PC-9 (cell line): ENCODE data around the gene XXYLT1.

Experiments used
- EZH2 ChIP-seq: fragments of 200-600 bp; sonication (generic); IDR thresholded peaks from 2 replicates; pipeline ENCODE4 v1.8.0; 2017; ENCODE audit warnings: antibody characterized with exemption, low read depth
- TF ChIP-seq, protein P1 (sequence below): fragments of 200-600 bp; sonication (generic); conservative IDR thresholded peaks from 2 replicates; pipeline ENCODE4 v1.6.1; 2017; ENCODE audit warnings: mixed run types, antibody characterized with exemption, mild to moderate bottlenecking, moderate library complexity

DNA sequence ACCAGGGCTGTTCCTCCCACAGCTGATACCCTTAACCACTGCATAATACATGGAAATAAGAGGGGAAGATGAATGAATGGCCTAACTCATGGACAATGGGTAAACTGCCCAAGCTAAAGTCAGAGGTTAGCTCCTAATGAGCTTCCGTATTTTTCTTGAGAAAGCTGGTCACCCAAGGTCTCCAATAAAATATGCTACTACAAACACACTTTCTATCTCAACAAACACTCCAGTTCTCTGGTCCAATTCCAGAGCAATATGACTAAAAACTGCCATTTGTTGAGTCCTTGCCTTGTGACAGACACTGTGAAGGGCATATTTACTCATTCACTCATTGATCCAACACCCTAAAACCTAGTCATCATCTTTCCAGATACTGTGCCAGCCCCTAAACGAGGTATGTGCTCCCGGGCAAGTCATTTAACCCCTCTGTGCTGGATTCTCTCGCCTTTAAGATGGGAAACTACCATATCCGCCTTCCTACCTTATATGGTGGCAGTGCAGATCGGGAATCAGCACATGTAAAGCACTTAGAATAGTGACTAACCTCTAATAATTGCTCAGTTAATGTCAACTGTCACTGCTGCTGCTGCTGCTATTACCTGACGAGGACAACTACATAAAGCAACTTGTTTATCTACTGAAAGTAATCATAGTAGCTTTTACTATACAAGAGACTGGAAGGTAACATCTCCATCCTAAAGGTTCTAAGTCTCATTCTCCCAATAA, 89.1 kb downstream of the XXYLT1 start:
- TF ChIP-seq, protein P1, sequence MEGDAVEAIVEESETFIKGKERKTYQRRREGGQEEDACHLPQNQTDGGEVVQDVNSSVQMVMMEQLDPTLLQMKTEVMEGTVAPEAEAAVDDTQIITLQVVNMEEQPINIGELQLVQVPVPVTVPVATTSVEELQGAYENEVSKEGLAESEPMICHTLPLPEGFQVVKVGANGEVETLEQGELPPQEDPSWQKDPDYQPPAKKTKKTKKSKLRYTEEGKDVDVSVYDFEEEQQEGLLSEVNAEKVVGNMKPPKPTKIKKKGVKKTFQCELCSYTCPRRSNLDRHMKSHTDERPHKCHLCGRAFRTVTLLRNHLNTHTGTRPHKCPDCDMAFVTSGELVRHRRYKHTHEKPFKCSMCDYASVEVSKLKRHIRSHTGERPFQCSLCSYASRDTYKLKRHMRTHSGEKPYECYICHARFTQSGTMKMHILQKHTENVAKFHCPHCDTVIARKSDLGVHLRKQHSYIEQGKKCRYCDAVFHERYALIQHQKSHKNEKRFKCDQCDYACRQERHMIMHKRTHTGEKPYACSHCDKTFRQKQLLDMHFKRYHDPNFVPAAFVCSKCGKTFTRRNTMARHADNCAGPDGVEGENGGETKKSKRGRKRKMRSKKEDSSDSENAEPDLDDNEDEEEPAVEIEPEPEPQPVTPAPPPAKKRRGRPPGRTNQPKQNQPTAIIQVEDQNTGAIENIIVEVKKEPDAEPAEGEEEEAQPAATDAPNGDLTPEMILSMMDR: no peak
- TF ChIP-seq EZH2: no peak
